CD4-positive, alpha-beta T cell treated with Interleukin-12 subunit alpha and Interleukin-12 subunit beta, for 1 hour (primary cell): Measurements from ENCODE around the gene ZMIZ1.

Experiments
- DNase-seq: peaks from one replicate; pipeline ENCODE4 v3.0.0-alpha.2; 2020

The ZMIZ1 gene

GRCh38 chr10:79068562-79069324 is at the start of gene ZMIZ1:
Gene ZMIZ1, plus strand, starts transcription at chr10:79068966. Its CDS starts 132,667 bp downstream, at chr10:79201633.
- peak; percentile 85 for DNase-seq

- no peak for DNase-seq
Measured at GRCh38 chr10:79019441-79020014, 49.2 kb upstream of the ZMIZ1 start.

GRCh38 chr10:79020015-79020491 is 48.7 kb upstream of the ZMIZ1 start:
- DNase-seq = no peak

- no peak for DNase-seq
Measured at GRCh38 chr10:79020605-79021004, 48.2 kb upstream of the ZMIZ1 start.

GRCh38 chr10:79021331-79021907 is 47.3 kb upstream of the ZMIZ1 start:
- no peak for DNase-seq

- DNase-seq = no peak
Measured at GRCh38 chr10:79021948-79022499, 46.7 kb upstream of the ZMIZ1 start.

GRCh38 chr10:79022565-79023230 is 46.1 kb upstream of the ZMIZ1 start:
- DNase-seq = peak; percentile 16

- no peak for DNase-seq
Measured at GRCh38 chr10:79023240-79024162, 45.3 kb upstream of the ZMIZ1 start.

GRCh38 chr10:79024296-79024695 is 44.5 kb upstream of the ZMIZ1 start:
- no peak for DNase-seq

GRCh38 chr10:79024720-79025198 is 44.0 kb upstream of the ZMIZ1 start:
- DNase-seq = no peak

- peak; percentile 55 for DNase-seq
Measured at GRCh38 chr10:79025199-79025832, 43.5 kb upstream of the ZMIZ1 start.

- DNase-seq = no peak
Measured at GRCh38 chr10:79026341-79026761, 42.4 kb upstream of the ZMIZ1 start.

- no peak for DNase-seq
Measured at GRCh38 chr10:79026806-79027146, 42.0 kb upstream of the ZMIZ1 start.

GRCh38 chr10:79027147-79028055 is 41.4 kb upstream of the ZMIZ1 start:
- peak; percentile 61 for DNase-seq

- DNase-seq = no peak
Measured at GRCh38 chr10:79028056-79028430, 40.7 kb upstream of the ZMIZ1 start.

GRCh38 chr10:79028451-79029010 is 40.2 kb upstream of the ZMIZ1 start:
- DNase-seq = no peak

- DNase-seq = no peak
Measured at GRCh38 chr10:79029478-79030390, 39.0 kb upstream of the ZMIZ1 start.

- no peak for DNase-seq
Measured at GRCh38 chr10:79030705-79031104, 38.1 kb upstream of the ZMIZ1 start.

- DNase-seq = no peak
Measured at GRCh38 chr10:79031723-79032122, 37.0 kb upstream of the ZMIZ1 start.
